GM03348 (cell line): Measurements from ENCODE around the gene IVD.
"Not testable (repeated sequence)": the region's sequence is repeated elsewhere in the genome, so short reads cannot be mapped to it uniquely, and the experiment has no call there.

Experiments
- DNase-seq: peaks from one replicate; pipeline ENCODE4 v3.0.0; 2012; ENCODE audit warnings: low spot score

The IVD gene

DNA sequence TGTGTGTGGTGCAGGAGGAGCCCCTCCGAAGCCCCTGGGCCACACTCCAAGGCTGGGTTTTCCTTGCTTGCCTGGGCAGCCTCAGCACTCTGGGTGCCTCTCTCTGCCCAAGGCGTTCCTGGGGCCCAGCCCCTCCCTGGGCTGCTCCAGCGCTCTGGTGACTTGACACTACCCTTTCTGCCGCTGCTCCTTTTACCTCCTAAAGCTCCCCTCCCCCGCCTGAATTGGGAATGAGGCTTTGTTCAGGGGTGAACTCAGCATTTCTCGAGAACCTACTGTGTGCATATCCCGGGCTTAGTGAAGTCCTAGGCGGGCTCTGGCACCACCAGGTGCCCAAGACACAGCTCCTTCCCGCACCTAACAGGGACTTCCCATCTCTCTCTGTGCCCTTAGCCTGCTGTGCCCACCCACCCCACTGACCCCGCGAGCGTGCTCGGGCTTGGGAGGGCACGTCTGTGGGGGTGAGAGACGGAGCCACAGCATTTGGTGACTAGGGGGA lies 33.9 kb downstream of the IVD start:
- no peak for DNase-seq

DNA sequence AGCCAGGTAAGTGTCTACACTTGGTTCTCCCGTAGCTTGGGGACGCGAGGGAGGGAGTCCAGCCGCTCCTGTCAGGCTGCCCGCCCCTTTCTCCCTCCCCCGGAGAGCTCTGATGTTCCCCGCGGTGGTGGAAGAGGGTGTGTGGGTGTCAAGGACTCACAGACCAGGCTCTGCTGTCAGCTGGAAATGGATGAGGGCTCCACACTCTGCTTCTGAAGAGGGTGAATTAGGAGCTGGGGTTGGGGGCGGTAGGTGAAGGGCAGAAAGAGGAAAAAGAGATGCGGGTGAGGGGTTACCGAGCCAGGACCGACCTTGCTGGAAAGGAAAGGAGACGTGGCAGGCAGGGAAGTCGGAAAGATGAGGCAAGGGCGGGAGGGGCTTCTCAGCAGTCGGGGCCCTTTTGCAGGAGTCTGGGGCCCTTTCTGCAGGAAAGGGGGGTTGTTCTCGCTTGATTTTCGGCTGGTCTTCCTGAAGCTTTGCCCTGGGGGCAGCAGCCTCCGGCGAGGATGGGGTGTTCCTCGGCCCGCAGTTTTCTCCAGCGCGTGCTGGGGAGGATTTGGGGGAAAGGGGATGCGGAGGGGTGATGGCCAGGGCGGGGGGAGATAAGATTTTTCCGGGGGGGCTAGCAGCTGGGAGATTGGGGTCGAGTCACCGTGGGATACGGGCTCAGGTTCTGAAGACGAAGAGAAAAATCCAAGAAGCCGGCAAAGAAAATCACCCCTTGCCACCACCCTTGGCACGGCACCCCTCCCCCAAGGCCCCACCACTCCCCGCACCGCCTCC lies 34.6 kb downstream of the IVD start:
- peak; percentile 73 for DNase-seq

DNA sequence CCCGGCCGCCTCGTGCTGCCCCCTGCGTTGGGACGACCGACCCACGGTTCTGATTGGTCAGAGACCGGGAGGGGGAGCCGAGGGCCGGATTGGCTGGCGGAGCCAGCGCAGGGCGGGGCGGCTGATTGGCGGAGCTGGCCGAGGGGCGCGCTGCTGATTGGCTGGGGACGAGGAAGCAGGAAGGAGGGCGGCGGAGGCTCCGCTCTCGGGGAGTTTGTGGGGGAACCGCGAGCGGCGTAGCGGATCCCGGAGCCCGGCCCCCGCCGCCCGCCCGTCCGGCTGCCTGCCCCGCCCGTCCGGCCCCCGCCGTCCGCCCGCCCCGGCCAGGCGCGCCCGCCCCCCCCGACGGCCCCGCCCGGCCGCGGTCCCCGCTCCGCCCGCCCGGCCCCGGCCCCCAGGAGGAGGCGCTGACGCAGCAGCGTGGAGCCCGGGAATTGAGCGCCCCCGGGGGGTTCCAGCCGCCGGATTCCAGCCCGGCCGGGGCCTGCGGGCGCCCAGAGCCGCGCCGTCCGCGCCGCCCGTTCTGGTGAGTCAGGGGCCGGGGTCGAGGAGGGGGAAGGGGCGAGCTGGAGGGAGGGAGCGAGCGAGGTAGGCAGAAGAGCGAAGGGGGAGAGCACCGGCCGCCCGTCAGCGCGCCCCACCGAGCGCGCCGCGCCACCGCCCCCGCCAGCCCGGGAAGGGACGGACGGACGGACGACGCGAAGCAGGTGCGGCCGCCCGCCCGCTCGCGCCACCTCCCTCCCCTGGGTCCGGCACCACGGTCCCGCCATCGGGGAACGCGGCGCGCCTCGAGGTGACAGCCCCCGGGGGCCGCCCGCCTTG lies 35.4 kb downstream of the IVD start, which contains the start of gene BAHD1:
Gene BAHD1, plus strand, starts transcription at position 211 of the 822 bp plus-strand sequence. CDS start 17,512 bp downstream, outside the sequence.
- peak; percentile 100 for DNase-seq

DNA sequence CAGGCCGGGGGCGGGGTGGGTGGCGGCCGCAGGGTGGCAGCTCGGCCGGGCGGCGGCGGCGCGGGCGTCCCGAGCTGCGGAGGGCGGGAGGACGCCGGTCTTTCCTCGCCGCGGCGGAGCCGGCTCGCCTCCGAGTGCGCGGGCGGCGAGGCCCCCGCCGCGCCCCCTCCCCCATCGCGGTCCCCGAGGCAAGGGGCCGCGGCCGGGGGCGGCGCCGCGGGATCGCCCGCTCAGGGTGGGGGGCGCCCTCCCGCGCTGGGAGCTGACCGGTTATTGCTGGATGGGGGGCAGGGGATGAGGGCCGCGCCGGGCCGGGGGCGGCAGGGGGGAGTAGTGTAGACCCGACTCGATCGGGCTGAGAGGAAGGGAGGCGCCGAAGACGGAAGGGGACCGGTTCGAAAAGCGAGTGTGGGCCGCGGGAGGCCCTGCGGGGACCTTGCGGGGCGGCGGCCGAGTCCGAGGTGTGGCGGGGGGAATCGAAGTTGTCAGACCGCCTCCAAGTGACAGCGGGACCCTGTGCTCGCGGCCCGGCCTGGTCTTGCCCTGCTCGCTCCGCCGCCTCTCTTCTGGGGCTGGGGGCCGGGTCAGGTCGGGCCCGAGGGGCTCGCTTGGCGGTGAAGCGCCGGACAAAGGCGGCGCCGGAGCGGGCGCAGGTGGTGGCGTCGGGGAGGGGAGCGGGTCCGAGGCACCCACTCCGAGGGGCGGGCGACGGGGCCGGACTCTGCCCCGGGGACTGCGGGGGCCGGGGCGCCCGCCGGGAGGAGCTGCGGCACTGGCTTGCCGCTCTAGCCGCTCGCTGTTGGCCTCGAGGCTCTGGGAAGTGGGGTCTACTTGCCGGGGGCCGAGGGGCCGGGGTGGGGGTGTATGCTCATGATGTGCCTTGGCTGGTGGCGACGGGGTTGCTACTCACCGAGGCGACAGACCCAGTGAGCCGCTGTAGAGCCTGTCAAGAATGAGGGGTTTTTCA lies 36.3 kb downstream of the IVD start:
- peak; percentile 61 for DNase-seq

DNA sequence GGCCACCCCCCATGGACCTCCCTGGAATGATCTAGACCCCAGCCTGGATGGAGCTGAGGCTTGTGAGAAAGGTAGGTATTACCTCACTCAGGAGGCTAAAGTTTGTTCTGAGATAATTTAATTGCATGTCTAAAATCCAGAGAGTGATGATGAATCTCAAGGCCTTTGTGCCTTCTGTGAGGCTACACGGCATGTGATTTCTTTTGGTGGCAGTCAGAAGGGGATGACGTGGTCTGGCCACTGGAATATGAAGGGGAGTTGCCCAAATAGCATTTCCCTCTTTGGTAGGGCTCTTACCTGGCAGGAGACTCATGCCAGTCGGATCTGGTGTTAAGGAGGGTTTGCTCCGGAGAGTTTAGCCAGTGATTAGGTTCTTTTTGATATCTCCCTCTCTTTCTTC lies 37.7 kb downstream of the IVD start:
- no peak for DNase-seq

DNA sequence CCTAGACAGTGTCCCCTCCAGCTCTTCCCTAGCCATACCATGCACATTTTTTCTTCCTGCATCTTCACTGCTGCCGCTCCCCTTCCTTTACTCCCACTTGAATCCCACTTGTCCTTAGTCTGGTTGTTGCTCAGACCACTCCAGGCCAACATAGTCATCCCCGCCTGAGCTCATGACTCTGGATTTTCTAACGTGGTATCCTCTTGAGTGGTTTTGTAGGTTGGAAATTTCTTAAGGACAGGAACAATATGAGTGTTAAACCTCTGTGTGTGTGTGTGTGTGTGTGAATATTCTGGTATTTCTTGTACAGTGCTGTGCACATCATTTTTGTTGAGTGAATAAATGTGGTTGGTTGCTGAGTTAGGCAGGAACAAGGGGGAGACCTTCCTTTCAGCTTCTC lies 38.3 kb downstream of the IVD start:
- DNase-seq: no peak

DNA sequence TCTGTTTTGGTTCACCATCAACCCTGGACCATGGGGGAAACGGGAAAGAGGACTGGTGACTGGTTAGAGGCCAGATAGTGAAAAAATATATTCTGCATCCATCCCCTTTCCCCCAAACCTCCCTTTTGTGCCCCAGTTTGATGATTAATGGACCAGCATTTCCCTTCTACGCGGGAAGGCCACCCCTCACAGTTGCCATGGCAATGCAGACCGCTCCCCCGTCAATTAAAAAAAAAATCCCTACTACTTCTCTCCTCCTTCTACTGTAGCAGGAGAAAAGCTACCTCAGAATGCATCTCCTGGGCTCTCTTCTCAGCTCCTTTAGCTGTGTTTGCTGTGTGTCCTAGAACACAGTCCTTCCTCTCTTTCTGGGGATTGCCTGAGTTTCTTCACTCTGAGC lies 39.1 kb downstream of the IVD start:
- DNase-seq: no peak

DNA sequence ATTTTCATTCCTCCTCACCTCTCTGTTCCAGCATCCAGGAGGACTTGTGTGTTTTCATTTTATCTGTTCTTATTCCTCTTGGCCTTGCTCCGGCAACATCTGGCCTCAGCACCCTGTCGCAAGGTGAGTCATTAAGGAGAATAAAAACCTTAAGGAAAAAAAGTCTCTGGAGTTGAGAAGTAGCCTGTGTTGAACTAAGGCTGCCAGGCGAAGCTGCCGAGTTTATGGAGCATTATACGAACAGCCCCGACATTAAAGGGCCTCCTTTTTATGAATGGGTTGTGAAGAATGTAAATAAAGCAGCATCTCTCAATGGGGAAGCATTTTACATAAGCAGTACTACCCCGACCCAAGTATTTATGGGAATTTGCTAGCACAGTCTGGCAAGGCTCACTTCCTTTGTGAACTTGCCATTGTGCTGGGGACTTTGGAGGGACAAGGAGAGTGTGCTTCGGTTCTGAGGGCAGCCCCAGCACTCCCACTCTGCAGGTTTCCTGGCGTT lies 39.9 kb downstream of the IVD start:
- no peak for DNase-seq

DNA sequence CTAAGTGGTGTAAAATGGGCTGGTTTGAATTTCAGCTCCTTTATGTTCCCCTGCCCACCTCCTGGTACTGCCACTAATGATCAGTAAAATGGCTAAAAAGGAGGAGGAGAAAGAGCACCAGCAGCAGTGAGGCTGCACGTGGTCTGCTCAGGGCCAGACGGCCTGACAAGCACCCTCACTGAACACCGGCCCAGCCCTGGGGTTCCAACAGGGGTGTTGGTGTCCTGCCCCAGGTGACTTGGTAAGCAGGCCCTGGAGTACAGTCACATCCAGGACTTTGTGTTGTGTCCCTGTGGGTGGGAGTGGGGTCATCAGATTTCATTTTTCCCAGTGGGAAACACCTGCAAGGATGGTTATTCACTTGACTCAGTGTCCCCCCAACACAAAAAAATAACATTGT lies 40.5 kb downstream of the IVD start:
- DNase-seq: no peak

DNA sequence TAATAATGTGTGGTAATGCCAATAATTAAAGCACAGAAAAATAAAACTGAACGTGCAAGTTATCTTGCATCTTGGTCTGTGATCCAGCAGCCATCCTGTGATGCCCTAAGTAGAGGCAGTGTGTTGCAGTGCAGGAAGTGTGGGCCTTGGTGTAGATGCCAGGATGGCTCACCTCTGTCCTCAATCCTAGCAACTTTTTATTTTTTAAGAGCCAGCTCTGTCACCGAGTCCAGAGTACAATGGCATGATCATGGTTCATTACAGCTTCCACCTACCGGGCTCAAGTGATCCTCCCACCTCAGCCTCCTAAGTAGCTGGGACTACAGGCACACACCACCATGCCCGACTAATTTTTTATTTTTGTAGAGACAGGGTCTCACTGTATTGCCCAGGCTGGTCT lies 42.8 kb downstream of the IVD start:
- DNase-seq: no peak

DNA sequence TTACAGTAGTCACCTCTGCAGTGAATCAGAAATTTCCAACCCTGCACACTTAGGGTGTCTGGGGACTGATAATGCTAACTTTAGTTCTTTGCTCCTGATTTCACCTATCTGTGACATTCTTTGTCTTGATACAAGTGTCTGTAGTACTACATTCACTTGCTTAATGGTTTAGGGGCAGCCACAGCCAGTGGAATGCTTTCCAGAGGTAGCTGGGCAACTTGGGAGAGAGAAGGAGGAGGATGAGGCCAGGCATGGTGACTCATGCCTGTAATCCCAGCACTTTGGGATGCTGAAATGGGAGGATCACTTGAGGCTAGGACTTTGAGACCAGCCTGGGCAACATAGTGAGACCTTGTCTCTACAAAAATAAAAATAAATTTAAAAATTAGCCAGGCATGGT lies 43.7 kb downstream of the IVD start:
- peak; percentile 42 for DNase-seq

DNA sequence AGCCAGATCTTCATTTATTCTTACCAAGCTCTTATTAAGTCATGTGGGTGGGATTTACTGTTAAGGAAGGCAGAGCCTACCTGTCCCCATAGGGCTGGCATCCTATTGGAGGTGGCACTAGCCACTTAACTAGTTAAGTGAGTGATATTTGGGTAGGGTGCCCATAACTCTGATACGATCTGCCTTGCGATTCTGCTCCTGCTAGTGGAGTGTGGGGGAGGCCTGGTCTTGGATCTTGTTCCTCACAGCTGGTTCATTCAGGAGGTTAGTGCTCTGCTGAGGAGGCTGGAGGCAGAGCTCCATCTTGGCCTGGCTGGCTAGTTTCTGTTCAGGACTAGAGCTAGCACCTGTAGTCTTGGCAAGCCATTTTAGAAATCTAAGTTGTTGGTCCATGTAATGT lies 44.5 kb downstream of the IVD start:
- DNase-seq: no peak

DNA sequence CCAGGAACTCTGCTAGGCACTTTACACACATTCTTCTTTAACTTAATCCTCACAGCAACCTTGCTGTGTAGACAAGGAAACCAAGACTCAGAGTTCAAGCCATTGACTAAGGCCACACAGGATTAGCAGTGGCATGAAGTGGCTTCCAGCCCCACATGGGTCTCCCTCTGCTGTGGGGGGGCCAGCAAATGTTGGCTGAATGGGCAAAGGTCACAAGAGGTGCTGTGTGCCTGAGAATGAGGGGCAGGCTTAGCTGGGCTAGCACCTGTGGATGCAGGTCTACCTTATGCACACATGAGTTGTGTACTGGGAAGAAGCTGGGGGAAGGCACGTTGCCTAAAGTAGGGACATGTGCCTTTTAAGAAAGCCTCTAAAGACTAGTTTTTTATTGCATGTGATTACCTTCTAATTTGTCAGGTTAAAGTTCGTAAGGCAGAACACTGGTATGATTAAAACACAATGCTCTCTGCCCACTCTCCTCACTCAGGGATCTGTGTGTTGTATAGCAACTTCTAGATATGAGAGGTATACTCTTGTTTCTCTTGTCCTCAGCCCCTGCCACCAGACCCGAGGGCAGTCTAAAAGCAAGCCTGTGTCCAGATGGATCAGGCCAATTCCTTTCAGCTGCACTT lies 46.0 kb downstream of the IVD start:
- no peak for DNase-seq

DNA sequence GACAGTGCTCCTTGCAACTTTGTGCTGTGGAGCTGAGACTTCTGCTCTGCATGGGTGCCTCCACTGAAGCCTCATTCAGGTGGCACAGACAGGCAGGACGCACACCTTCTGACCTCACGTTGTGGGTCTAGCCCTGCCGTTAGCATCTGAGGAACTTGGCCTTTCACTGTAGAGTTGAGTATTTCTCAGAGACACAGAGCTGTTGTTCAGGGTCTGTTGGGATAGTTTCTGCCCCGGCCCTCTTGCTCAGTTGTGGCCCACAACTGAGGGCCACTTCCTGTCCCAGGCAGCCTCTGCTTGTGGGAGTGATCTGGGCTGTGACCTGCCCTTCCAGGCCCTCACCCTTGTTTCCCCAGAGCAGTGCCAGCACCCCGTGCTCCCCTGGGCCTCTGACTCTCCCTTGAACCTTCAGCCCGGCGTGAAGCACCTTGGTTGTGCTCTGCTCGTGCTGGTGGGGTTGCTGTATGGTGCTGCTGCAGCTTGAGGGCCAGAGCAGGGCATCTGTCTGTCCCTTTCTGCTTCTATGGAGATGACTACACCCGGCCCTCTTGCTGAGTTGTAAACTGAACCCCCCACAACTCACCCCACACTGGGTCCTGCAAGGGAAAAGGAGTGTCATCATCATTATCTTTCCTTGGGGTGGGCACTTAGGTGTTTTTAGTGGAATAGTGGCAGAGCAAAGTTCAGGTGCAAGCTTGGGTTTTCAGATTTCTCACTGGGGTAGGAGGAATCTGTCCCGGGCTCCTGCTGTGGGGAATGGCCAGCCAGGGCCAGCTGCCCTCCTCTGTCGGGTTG lies 46.9 kb downstream of the IVD start:
- no peak for DNase-seq

DNA sequence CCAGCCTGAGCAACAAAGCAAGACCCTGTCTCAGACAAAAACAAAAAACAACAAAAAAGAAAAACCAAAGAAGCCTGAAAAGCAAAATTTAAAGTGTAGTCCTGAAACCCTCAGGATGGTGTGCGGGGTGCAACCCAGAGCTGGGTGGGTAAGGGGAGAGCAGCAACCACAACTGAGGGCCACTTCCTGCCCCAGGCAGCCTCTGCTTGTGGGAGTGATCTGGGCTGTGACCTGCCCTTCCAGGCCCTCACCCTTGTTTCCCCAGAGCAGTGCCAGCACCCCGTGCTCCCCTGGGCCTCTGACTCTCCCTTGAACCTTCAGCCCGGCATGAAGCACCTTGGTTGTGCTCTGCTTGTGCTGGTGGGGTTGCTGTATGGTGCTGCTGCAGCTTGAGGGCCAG lies 48.3 kb downstream of the IVD start:
- DNase-seq: not testable (repeated sequence)

DNA sequence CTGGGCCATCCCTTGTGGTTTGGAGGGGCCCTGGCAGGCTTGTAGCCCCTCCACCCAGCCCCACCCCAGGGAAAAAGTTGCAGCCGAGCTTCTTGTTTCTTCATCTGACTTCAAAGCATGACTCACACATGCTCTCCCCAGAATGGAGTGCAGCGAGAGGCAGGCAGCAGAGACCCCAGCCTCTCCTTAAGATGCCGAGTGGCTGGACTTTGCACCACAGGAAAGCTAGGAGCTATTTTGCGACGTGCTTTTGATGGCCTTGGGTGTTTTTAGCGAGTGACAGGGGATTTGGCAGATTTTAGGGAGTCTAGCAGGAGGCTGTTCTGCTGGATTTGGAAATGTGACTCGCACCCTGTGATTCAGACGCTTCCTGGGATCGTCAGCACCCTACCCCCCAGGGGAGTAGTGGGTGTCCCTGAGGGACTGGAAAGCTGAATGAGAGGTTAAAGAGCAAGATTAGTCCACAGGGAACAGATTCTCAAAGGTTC lies 49.4 kb downstream of the IVD start:
- DNase-seq: peak; percentile 76

DNA sequence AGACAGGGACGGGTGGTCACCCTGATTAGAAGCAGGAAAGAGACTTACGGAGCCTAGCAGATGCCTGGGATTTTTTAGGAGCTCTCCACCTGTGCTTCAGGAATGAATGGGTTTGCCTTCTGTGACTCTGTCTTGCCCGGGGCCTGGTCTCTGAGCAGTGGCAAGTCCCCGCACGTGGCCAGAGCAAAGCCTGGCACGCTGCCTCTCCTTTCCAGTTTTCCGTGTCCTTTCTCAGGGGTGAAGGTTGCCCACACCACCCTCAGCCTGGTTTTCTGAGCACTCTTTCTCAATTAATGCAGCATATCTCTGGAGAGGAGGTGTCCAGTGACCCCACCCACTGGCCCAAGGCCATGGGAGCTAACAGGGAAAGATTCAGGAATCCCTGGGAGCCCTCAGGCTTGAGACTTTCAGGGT lies 50.7 kb downstream of the IVD start:
- DNase-seq: no peak

DNA sequence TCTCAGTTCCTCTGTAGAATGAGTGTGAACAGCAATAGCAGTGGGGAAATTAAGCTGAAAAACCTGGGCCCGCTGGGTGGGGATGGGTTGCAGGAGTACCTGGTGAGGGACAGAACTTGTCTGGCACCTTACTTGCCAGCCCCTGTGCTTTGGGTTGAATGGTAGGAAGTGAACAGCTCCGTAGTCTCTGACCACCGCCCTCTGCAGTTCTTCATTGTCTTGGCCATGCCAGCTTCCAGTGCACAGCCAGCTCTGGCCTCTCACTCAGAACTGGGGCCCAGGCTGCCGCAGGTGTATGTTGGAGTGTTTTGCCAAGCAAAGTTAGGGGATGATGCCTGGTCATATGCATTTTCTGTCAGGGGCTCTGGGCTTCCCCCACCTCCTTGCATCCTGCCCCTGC lies 51.1 kb downstream of the IVD start:
- no peak for DNase-seq

DNA sequence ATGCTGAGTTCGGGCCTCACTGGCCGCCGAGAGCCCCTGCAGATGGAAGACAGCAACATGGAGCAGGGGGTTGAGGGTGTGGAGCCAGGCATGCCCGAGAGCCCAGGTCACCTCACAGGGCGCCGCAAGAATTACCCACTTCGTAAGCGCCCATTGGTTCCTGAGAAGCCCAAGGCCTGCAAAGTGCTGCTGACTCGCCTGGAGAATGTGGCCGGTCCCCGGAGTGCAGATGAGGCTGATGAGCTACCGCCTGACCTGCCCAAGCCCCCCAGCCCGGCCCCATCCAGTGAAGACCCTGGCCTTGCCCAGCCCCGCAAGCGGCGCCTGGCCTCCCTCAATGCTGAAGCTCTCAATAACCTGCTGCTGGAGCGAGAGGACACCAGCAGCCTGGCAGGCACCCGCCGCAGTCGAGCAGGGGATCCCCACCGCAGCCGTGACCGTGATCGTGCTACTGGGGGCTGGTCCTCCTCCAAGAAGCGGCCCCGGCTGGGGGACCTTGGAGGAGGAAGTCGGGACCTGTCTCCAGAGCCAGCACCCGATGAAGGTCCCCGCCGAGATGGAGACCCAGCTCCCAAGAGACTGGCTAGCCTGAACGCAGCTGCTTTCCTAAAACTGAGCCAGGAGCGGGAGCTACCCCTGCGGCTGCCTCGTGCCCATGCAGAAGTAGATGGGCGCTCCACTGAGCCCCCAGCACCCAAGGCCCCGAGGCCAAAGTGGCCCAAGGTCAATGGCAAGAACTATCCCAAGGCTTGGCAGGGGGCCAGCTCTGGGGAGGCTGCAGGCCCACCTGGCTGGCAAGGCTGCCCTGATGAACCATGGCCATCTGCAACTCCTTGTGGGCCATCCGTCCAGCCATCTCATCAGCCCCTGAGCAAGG lies 53.1 kb downstream of the IVD start:
- DNase-seq: no peak
